Mammary epithelial cell (primary cell): Measurements from ENCODE around the gene HYAL1.

Source experiments
- CTCF ChIP-seq, 2 donors: IDR thresholded peaks in 1 of 2; conservative IDR thresholded peaks in 1 of 2; 2 replicates each; pipeline ENCODE4 v1.5.1; 2011 to 2012; ENCODE audit warnings: inconsistent platforms in 2 of 2, low read length in 2 of 2, mild to moderate bottlenecking in 2 of 2, control low read depth in 1 of 2, low read depth in 1 of 2; ENCODE audit not compliant: insufficient read depth in 1 of 2; ENCODE audit errors: extremely low read depth in 1 of 2
- EZH2 ChIP-seq: IDR thresholded peaks from 2 replicates; pipeline ENCODE4 v1.6.1; 2012; ENCODE audit warnings: low read length, inconsistent platforms, borderline replicate concordance

- TF ChIP-seq CTCF (conservative IDR thresholded peaks at IDR 0.05 in 1 of 2, IDR thresholded peaks at IDR 0.05 in 1 of 2; ENCODE audit: extremely low read depth in 1 of 2, insufficient read depth in 1 of 2, low read depth in 1 of 2, low read length in 2 of 2) (no peak), EZH2 (no peak)
Observed at GRCh38 chr3:50302095-50303012, 1.0 kb downstream of the HYAL1 start.
